Fibroblast of lung (primary cell): ENCODE results near the gene LRRC18.

Experiments used
- CTCF ChIP-seq, 2 donors: IDR thresholded peaks in 1 of 2; conservative IDR thresholded peaks in 1 of 2; 1 replicate in 1 of 2; 2 replicates in 1 of 2; pipeline ENCODE4 v1.5.1; 2011 to 2012; ENCODE audit warnings: low read length in 2 of 2, control low read depth in 1 of 2, inconsistent platforms in 1 of 2, low read depth in 1 of 2, mild to moderate bottlenecking in 1 of 2
- EZH2 ChIP-seq: IDR thresholded peaks from 2 replicates; pipeline ENCODE4 v1.5.1; 2012; ENCODE audit warnings: low read length, control low read depth, mild to moderate bottlenecking; ENCODE audit errors: missing control alignments

GRCh38 chr10:48974510-48975156 lies 35.0 kb upstream of the LRRC18 start:
- no peak for TF ChIP-seq CTCF (conservative IDR thresholded peaks at IDR 0.05 in 1 of 2, IDR thresholded peaks at IDR 0.05 in 1 of 2; ENCODE audit: low read depth in 1 of 2, low read length in 2 of 2)
- no peak for TF ChIP-seq EZH2
